Measurements from ENCODE around the gene COL23A1. TPM values are rescaled to one million over a fixed set of nuclear protein-coding genes. Genes with fewer than 3 reads are reported as not detected.

COL23A1 gene
- polyA plus RNA-seq, 2 of the 4 experiments (the other 2 are of a cell fraction): not detected

DNA sequence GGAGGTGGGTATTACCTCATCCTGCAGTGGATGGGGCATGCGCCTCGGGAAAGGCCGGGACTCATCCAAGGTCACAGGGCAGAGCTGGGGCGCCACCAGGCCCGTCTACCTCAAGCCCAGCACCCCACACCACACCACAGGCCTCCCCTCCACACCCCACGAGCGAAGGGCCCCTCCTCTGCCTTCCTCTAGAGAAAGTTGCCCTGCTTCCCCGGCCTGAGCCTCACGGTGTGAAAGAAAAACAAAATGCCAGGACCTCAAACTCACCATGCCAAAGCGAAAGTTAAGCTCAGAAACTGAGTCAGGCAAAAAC, 161.1 kb downstream of the COL23A1 start:
- H3K4me2 ChIP-seq: no peak overlapping the region
- POLR2A ChIA-PET: no interaction called here
- H3K4me1 ChIP-seq: no peaks in the 10 kb centered on the region
- no peak for ATAC-seq
- CTCF ChIA-PET: interaction anchor here (0.6 kb wide), 1 partner anchor 1152 kb away, joined by 4 read pairs; no protein-coding TSS in a partner anchor
- no peak for FAIRE-seq
- whole genome bisulfite sequencing (ENCODE audit: missing lambda C conversion rate): 57% methylated on average over 10 of the region's 10 CpGs
- DNase-seq (ENCODE audit: low read depth in 1 of 2, low spot score in 1 of 2): no peak
- no peak overlapping the region for H3K27ac ChIP-seq
- H3K4me3 ChIP-seq: no peak overlapping the region
- TF ChIP-seq RARB (CRISPR knock-in tag; IDR thresholded peaks at IDR 0.05) (no peak), HOXA7 (CRISPR knock-in tag; IDR thresholded peaks at IDR 0.05) (no peak), JUNB (IDR thresholded peaks at IDR 0.05) (no peak), EHMT2 (IDR thresholded peaks at IDR 0.05; ENCODE audit: low read depth) (no peak), NPAS2 (CRISPR knock-in tag; IDR thresholded peaks at IDR 0.05; ENCODE audit: borderline replicate concordance) (no peak), CHD4 (IDR thresholded peaks at IDR 0.05; ENCODE audit: borderline replicate concordance) (no peak), EP300 (IDR thresholded peaks at IDR 0.05) (no peak), CBX8 (IDR thresholded peaks at IDR 0.05) (no peak), JUN (IDR thresholded peaks at IDR 0.05) (no peak), RFX5 (IDR thresholded peaks at IDR 0.05) (no peak)
- TF ChIP-seq, protein P1, sequence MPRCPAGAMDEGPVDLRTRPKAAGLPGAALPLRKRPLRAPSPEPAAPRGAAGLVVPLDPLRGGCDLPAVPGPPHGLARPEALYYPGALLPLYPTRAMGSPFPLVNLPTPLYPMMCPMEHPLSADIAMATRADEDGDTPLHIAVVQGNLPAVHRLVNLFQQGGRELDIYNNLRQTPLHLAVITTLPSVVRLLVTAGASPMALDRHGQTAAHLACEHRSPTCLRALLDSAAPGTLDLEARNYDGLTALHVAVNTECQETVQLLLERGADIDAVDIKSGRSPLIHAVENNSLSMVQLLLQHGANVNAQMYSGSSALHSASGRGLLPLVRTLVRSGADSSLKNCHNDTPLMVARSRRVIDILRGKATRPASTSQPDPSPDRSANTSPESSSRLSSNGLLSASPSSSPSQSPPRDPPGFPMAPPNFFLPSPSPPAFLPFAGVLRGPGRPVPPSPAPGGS (IDR thresholded peaks at IDR 0.05): no peak
- H3K9me3 ChIP-seq: peaks cover 6% of the 10 kb centered on the region; the same call in 2 of the 3 replicates

GRCh38 chr5:178428341-178429155, 161.6 kb downstream of the COL23A1 start:
- no peak overlapping the region for H3K27ac ChIP-seq
- no peak overlapping the region for H3K4me3 ChIP-seq
- TF ChIP-seq EHMT2 (IDR thresholded peaks at IDR 0.05; ENCODE audit: low read depth) (no peak), HDAC2 (IDR thresholded peaks at IDR 0.05) (no peak), GATA3 (IDR thresholded peaks at IDR 0.05; ENCODE audit: borderline replicate concordance) (no peak), CHD2 (IDR thresholded peaks at IDR 0.05; ENCODE audit: low read length, partially characterized antibody) (no peak), FOSL2 (IDR thresholded peaks at IDR 0.05) (no peak), FOSL2 (CRISPR knock-in tag; IDR thresholded peaks at IDR 0.05) (no peak), RARB (CRISPR knock-in tag; IDR thresholded peaks at IDR 0.05) (no peak), CHD4 (IDR thresholded peaks at IDR 0.05; ENCODE audit: borderline replicate concordance) (no peak), SMC3 (IDR thresholded peaks at IDR 0.05) (no peak), TFCP2L1 (CRISPR knock-in tag; IDR thresholded peaks at IDR 0.05) (no peak), EHF (CRISPR knock-in tag; IDR thresholded peaks at IDR 0.05) (no peak)
- H3K9me3 ChIP-seq: peaks cover 6% of the 10 kb centered on the region; the same call in 2 of the 3 replicates
- no peak for FAIRE-seq
- no peak overlapping the region for H3K4me2 ChIP-seq
- WGBS (ENCODE audit: missing lambda C conversion rate): 72% methylated on average over 17 of the region's 20 CpGs
- ChIA-PET CTCF (interaction anchor here (0.6 kb wide), 1 partner anchor 1153 kb away, joined by 4 read pairs; no protein-coding TSS in a partner anchor), POLR2A (no interaction called here)
- no peak for DNase-seq (ENCODE audit: low read depth in 1 of 2, low spot score in 1 of 2)
- no peak for ATAC-seq
- H3K4me1 ChIP-seq: no peaks in the 10 kb centered on the region

- ChIA-PET CTCF (no interaction called here), POLR2A (no interaction called here)
- no peak for ATAC-seq
- H3K4me1 ChIP-seq: no peaks in the 10 kb centered on the region
- H3K4me3 ChIP-seq: no peak overlapping the region
- WGBS (ENCODE audit: missing lambda C conversion rate): 14% methylated on average over 4 of the region's 4 CpGs
- peaks cover 3% of the 10 kb centered on the region; the same call in 2 of the 3 replicates for H3K9me3 ChIP-seq
- no peak overlapping the region for H3K4me2 ChIP-seq
- FAIRE-seq: no peak
- DNase-seq (ENCODE audit: low read depth in 1 of 2, low spot score in 1 of 2): no peak
- no peak overlapping the region for H3K27ac ChIP-seq
- TF ChIP-seq RCOR1 (IDR thresholded peaks at IDR 0.05; ENCODE audit: low read depth, low read length) (no peak), RAD21 (conservative IDR thresholded peaks at IDR 0.05 in 1 of 2, IDR thresholded peaks at IDR 0.05 in 1 of 2) (no peak), ZNF302 (CRISPR knock-in tag; IDR thresholded peaks at IDR 0.05) (no peak), ESRRA (IDR thresholded peaks at IDR 0.05; ENCODE audit: borderline replicate concordance, low read length) (no peak), POLR2A (IDR thresholded peaks at IDR 0.05; ENCODE audit: low read length) (no peak), ZSCAN20 (CRISPR knock-in tag; IDR thresholded peaks at IDR 0.05) (no peak), ZFP36 (IDR thresholded peaks at IDR 0.05; ENCODE audit: borderline replicate concordance, partially characterized antibody) (no peak), TP53 (CRISPR knock-in tag; IDR thresholded peaks at IDR 0.05) (no peak), MAFK (IDR thresholded peaks at IDR 0.05; ENCODE audit: partially characterized antibody) (no peak), HOXA7 (CRISPR knock-in tag; IDR thresholded peaks at IDR 0.05) (no peak), NPAS2 (CRISPR knock-in tag; IDR thresholded peaks at IDR 0.05; ENCODE audit: borderline replicate concordance) (no peak), RNF2 (IDR thresholded peaks at IDR 0.05; ENCODE audit: borderline replicate concordance, low read depth) (no peak)
- TF ChIP-seq, protein P2, sequence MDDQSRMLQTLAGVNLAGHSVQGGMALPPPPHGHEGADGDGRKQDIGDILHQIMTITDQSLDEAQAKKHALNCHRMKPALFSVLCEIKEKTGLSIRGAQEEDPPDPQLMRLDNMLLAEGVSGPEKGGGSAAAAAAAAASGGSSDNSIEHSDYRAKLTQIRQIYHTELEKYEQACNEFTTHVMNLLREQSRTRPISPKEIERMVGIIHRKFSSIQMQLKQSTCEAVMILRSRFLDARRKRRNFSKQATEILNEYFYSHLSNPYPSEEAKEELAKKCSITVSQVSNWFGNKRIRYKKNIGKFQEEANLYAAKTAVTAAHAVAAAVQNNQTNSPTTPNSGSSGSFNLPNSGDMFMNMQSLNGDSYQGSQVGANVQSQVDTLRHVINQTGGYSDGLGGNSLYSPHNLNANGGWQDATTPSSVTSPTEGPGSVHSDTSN (IDR thresholded peaks at IDR 0.05): no peak
- TF ChIP-seq, protein P3, sequence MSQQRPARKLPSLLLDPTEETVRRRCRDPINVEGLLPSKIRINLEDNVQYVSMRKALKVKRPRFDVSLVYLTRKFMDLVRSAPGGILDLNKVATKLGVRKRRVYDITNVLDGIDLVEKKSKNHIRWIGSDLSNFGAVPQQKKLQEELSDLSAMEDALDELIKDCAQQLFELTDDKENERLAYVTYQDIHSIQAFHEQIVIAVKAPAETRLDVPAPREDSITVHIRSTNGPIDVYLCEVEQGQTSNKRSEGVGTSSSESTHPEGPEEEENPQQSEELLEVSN (IDR thresholded peaks at IDR 0.05; ENCODE audit: borderline replicate concordance, low read depth): no peak
- TF ChIP-seq, protein P4, sequence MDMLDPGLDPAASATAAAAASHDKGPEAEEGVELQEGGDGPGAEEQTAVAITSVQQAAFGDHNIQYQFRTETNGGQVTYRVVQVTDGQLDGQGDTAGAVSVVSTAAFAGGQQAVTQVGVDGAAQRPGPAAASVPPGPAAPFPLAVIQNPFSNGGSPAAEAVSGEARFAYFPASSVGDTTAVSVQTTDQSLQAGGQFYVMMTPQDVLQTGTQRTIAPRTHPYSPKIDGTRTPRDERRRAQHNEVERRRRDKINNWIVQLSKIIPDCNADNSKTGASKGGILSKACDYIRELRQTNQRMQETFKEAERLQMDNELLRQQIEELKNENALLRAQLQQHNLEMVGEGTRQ (IDR thresholded peaks at IDR 0.05): no peak
Measured at GRCh38 chr5:178427576-178428197, 162.5 kb downstream of the COL23A1 start.

Data from A549 (cell line).